WTC11 (cell line): ENCODE measurements around the gene SLC29A1. TPM values are rescaled to one million over a fixed set of nuclear protein-coding genes. Genes with fewer than 3 reads are reported as not detected.

Experiments used
- ATAC-seq: fragments of 200-7000 bp; cut with Tn5 transposase; 2 replicates; pipeline ENCODE4 v1.10.0; 2021; ENCODE audit warnings: mild to moderate bottlenecking, moderate library complexity
- CTCF ChIA-PET: fragments of 300-600 bp; sonication (Branson Sonifier 250); formaldehyde crosslinking; loops from one replicate; lab custom pipeline; 2021; ENCODE audit warnings: antibody characterized with exemption; lab: Charles Lee
- POLR2A ChIA-PET: fragments of 350-600 bp; sonication (Branson Sonifier 250); formaldehyde crosslinking; loops from one replicate; lab custom pipeline; 2021; ENCODE audit warnings: antibody characterized with exemption; lab: Charles Lee
- DNase-seq: peaks from one replicate; pipeline ENCODE4 v3.0.0; 2021; ENCODE audit warnings: low spot score
- H3K27ac Mint-ChIP-seq: 2 replicates; pipeline ENCODE4 v1.8.0; 2021; ENCODE audit warnings: mixed read lengths
- H3K27me3 Mint-ChIP-seq: 2 replicates; pipeline ENCODE4 v1.8.0; 2021; ENCODE audit warnings: low read depth, mild to moderate bottlenecking, moderate library complexity, mixed read lengths
- H3K36me3 Mint-ChIP-seq: 2 replicates; pipeline ENCODE4 v1.8.0; 2021; ENCODE audit warnings: mixed read lengths
- H3K4me1 Mint-ChIP-seq: 2 replicates; pipeline ENCODE4 v1.8.0; 2022; ENCODE audit warnings: mixed read lengths
- H3K4me3 Mint-ChIP-seq: 2 replicates; pipeline ENCODE4 v1.8.0; 2021; ENCODE audit warnings: mild to moderate bottlenecking, moderate library complexity, mixed read lengths
- H3K9me3 Mint-ChIP-seq: 2 replicates; pipeline ENCODE4 v1.8.0; 2021; ENCODE audit warnings: mixed read lengths
- ERG ChIP-seq: fragments of 250-450 bp; sonication (Bioruptor Pico); IDR thresholded peaks from 2 replicates; pipeline ENCODE4 v1.8.0; 2021; ENCODE audit warnings: mild to moderate bottlenecking
- GABPB1 ChIP-seq: sonication (generic); formaldehyde crosslinking; IDR thresholded peaks from 2 replicates; pipeline ENCODE4 v1.8.1; 2023; ENCODE audit warnings: mild to moderate bottlenecking, missing genetic modification reagents
- GTF2I ChIP-seq: fragments of 250-450 bp; sonication (Bioruptor Pico); conservative IDR thresholded peaks from 2 replicates; pipeline ENCODE4 v1.4.0; 2021; ENCODE audit warnings: mild to moderate bottlenecking
- HMGXB4 ChIP-seq: sonication (generic); formaldehyde crosslinking; IDR thresholded peaks from 2 replicates; pipeline ENCODE4 v1.8.1; 2023; ENCODE audit warnings: mild to moderate bottlenecking, moderate library complexity, missing genetic modification reagents
- SMAD3 ChIP-seq: sonication (generic); formaldehyde crosslinking; IDR thresholded peaks from 2 replicates; pipeline ENCODE4 v1.8.0; 2022; ENCODE audit warnings: missing genetic modification reagents, mild to moderate bottlenecking, borderline replicate concordance
- SP1 ChIP-seq: sonication (generic); formaldehyde crosslinking; conservative IDR thresholded peaks from 2 replicates; pipeline ENCODE4 v1.8.1; 2022; ENCODE audit warnings: missing genetic modification reagents
- TCF7 ChIP-seq: sonication (generic); formaldehyde crosslinking; IDR thresholded peaks from 2 replicates; pipeline ENCODE4 v1.8.0; 2022; ENCODE audit warnings: mild to moderate bottlenecking, low read depth, missing genetic modification reagents, moderate library complexity
- TEAD4 ChIP-seq: sonication (generic); formaldehyde crosslinking; IDR thresholded peaks from 2 replicates; pipeline ENCODE4 v1.8.0; 2022; ENCODE audit warnings: mild to moderate bottlenecking, missing genetic modification reagents
- ZNF121 ChIP-seq: sonication (generic); formaldehyde crosslinking; IDR thresholded peaks from 2 replicates; pipeline ENCODE4 v1.8.0; 2023; ENCODE audit warnings: missing genetic modification reagents
- ZNF263 ChIP-seq: sonication (generic); formaldehyde crosslinking; IDR thresholded peaks from 2 replicates; pipeline ENCODE4 v1.8.1; 2022; ENCODE audit warnings: low read depth, mild to moderate bottlenecking, moderate library complexity, missing genetic modification reagents
- ZNF425 ChIP-seq: fragments of 250-450 bp; sonication (Bioruptor Pico); conservative IDR thresholded peaks from 2 replicates; pipeline ENCODE4 v1.9.0; 2021; ENCODE audit warnings: mild to moderate bottlenecking
- total RNA-seq: library from RNA; stranded (reverse); gene quantifications from 3 replicates; pipeline ENCODE4 v1.2.3, GENCODE V29; 2021
- TF ChIP-seq, protein P1 (sequence below): sonication (generic); formaldehyde crosslinking; IDR thresholded peaks from 2 replicates; pipeline ENCODE4 v1.8.1; 2023; ENCODE audit warnings: mild to moderate bottlenecking, missing genetic modification reagents, borderline replicate concordance
- TF ChIP-seq, protein P2 (sequence below): fragments of 250-450 bp; sonication (Bioruptor Pico); IDR thresholded peaks from 2 replicates; pipeline ENCODE4 v2.1.2; 2022; ENCODE audit warnings: mild to moderate bottlenecking, moderate library complexity
- TF ChIP-seq, protein P3 (sequence below): sonication (generic); formaldehyde crosslinking; IDR thresholded peaks from 2 replicates; pipeline ENCODE4 v1.8.0; 2022; ENCODE audit warnings: mild to moderate bottlenecking, missing genetic modification reagents
- TF ChIP-seq, protein P4 (sequence below): fragments of 250-450 bp; sonication (Bioruptor Pico); IDR thresholded peaks from 2 replicates; pipeline ENCODE4 v1.9.0; 2021; ENCODE audit warnings: mild to moderate bottlenecking

SLC29A1 gene
- total RNA-seq, 1 experiment from 2014 or later = 139 TPM

DNA sequence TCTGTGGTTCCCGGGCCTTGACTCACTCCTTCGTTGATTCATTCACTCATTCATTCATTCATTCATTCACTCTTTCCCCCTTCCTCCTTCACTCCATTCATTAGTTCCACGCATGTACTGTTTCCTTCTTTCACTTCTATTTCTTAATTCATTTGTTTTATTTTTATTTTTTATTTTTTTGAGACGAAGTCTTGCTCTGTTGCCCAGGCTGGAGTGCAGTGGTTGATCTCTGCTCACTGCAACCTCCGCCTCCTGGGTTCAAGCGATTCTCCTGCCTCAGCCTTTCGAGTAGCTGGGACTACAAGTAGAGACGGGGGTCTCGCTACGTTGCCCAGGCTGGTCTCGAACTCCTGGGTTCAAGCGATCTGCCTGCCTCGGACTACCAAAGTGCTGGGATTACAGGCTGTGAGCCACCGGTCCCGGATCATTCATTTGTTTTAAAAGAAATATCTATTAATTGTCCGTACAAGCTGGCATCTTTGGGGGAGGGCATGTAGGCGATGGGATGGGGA lies 42.4 kb downstream of the SLC29A1 start:
- peaks cover 46% of the 10 kb centered on the region for H3K4me1 Mint-ChIP-seq

GRCh38 chr6:44266347-44266746 lies 43.0 kb downstream of the SLC29A1 start:
- ChIA-PET POLR2A (no interaction called here), CTCF (interaction anchor here (0.6 to 6.3 kb wide), 4 partner anchors 30 to 76 kb away, joined by 4 to 109 read pairs (median 11); partner anchors contain the start of genes AARS2 and SPATS1)
- peak overlapping the region; percentile 35; the same call in 1 of the 2 replicates for H3K4me3 Mint-ChIP-seq
- DNase-seq (no peak), ATAC-seq (no peak)
- no peaks in the 10 kb centered on the region for H3K36me3 Mint-ChIP-seq
- peaks cover 46% of the 10 kb centered on the region for H3K4me1 Mint-ChIP-seq
- H3K27ac Mint-ChIP-seq = no peak overlapping the region
- peaks cover 28% of the 10 kb centered on the region for H3K27me3 Mint-ChIP-seq
- no peaks in the 10 kb centered on the region for H3K9me3 Mint-ChIP-seq
- TF ChIP-seq TCF7 = no peak
- TF ChIP-seq, protein P1, sequence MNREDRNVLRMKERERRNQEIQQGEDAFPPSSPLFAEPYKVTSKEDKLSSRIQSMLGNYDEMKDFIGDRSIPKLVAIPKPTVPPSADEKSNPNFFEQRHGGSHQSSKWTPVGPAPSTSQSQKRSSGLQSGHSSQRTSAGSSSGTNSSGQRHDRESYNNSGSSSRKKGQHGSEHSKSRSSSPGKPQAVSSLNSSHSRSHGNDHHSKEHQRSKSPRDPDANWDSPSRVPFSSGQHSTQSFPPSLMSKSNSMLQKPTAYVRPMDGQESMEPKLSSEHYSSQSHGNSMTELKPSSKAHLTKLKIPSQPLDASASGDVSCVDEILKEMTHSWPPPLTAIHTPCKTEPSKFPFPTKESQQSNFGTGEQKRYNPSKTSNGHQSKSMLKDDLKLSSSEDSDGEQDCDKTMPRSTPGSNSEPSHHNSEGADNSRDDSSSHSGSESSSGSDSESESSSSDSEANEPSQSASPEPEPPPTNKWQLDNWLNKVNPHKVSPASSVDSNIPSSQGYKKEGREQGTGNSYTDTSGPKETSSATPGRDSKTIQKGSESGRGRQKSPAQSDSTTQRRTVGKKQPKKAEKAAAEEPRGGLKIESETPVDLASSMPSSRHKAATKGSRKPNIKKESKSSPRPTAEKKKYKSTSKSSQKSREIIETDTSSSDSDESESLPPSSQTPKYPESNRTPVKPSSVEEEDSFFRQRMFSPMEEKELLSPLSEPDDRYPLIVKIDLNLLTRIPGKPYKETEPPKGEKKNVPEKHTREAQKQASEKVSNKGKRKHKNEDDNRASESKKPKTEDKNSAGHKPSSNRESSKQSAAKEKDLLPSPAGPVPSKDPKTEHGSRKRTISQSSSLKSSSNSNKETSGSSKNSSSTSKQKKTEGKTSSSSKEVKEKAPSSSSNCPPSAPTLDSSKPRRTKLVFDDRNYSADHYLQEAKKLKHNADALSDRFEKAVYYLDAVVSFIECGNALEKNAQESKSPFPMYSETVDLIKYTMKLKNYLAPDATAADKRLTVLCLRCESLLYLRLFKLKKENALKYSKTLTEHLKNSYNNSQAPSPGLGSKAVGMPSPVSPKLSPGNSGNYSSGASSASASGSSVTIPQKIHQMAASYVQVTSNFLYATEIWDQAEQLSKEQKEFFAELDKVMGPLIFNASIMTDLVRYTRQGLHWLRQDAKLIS (CRISPR knock-in tag) = no peak
- TF ChIP-seq TEAD4 (CRISPR knock-in tag) = no peak
- TF ChIP-seq, protein P2, sequence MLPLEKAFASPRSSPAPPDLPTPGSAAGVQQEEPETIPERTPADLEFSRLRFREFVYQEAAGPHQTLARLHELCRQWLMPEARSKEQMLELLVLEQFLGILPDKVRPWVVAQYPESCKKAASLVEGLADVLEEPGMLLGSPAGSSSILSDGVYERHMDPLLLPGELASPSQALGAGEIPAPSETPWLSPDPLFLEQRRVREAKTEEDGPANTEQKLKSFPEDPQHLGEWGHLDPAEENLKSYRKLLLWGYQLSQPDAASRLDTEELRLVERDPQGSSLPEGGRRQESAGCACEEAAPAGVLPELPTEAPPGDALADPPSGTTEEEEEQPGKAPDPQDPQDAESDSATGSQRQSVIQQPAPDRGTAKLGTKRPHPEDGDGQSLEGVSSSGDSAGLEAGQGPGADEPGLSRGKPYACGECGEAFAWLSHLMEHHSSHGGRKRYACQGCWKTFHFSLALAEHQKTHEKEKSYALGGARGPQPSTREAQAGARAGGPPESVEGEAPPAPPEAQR (CRISPR knock-in tag) = no peak
- TF ChIP-seq ZNF263 (CRISPR knock-in tag) = no peak
- no peak for TF ChIP-seq ZNF425 (CRISPR knock-in tag)
- TF ChIP-seq, protein P3, sequence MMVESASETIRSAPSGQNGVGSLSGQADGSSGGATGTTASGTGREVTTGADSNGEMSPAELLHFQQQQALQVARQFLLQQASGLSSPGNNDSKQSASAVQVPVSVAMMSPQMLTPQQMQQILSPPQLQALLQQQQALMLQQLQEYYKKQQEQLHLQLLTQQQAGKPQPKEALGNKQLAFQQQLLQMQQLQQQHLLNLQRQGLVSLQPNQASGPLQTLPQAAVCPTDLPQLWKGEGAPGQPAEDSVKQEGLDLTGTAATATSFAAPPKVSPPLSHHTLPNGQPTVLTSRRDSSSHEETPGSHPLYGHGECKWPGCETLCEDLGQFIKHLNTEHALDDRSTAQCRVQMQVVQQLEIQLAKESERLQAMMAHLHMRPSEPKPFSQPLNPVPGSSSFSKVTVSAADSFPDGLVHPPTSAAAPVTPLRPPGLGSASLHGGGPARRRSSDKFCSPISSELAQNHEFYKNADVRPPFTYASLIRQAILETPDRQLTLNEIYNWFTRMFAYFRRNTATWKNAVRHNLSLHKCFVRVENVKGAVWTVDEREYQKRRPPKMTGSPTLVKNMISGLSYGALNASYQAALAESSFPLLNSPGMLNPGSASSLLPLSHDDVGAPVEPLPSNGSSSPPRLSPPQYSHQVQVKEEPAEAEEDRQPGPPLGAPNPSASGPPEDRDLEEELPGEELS (CRISPR knock-in tag) = no peak
- TF ChIP-seq SMAD3 (CRISPR knock-in tag) = no peak

More for the DNA sequence above, 42.4 kb downstream of the SLC29A1 start:
- POLR2A ChIA-PET = no interaction called here
- Mint-ChIP-seq H3K36me3 (no peaks in the 10 kb centered on the region), H3K9me3 (no peaks in the 10 kb centered on the region), H3K4me3 (peak overlapping the region; percentile 95), H3K27ac (no peak overlapping the region), H3K27me3 (peaks cover 28% of the 10 kb centered on the region)
- no peak for ATAC-seq
- CTCF ChIA-PET = no interaction called here
- TF ChIP-seq SP1 (CRISPR knock-in tag) (no peak), HMGXB4 (CRISPR knock-in tag) (no peak), ERG (CRISPR knock-in tag) (no peak), GABPB1 (no peak), GTF2I (CRISPR knock-in tag) (0 out of 2 replicates have a peak, but pooled peaks have one; percentile 11), ZNF121 (CRISPR knock-in tag) (peak; percentile 91)
- TF ChIP-seq, protein P4, sequence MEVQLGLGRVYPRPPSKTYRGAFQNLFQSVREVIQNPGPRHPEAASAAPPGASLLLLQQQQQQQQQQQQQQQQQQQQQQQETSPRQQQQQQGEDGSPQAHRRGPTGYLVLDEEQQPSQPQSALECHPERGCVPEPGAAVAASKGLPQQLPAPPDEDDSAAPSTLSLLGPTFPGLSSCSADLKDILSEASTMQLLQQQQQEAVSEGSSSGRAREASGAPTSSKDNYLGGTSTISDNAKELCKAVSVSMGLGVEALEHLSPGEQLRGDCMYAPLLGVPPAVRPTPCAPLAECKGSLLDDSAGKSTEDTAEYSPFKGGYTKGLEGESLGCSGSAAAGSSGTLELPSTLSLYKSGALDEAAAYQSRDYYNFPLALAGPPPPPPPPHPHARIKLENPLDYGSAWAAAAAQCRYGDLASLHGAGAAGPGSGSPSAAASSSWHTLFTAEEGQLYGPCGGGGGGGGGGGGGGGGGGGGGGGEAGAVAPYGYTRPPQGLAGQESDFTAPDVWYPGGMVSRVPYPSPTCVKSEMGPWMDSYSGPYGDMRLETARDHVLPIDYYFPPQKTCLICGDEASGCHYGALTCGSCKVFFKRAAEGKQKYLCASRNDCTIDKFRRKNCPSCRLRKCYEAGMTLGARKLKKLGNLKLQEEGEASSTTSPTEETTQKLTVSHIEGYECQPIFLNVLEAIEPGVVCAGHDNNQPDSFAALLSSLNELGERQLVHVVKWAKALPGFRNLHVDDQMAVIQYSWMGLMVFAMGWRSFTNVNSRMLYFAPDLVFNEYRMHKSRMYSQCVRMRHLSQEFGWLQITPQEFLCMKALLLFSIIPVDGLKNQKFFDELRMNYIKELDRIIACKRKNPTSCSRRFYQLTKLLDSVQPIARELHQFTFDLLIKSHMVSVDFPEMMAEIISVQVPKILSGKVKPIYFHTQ (CRISPR knock-in tag) = no peak
- TF ChIP-seq, all 79 proteins: peak for 2
- DNase-seq = no peak
